Transverse colon (tissue), 4 donors: ENCODE data around the gene PAXIP1. TPM values are rescaled to one million over a fixed set of nuclear protein-coding genes. Genes with fewer than 3 reads are reported as not detected.
"Not testable (repeated sequence)": the region's sequence is repeated elsewhere in the genome, so short reads cannot be mapped to it uniquely, and the experiment has no call there.

Experiments
- DNase-seq: peaks from one replicate; pipeline ENCODE4 v3.0.0-alpha.2; 2019
- H3K27ac ChIP-seq, 4 donors: fragments of 200-600 bp; sonication (generic); 2 replicates each; pipeline ENCODE4 v1.5.1; 2016 to 2018; ENCODE audit warnings: inconsistent platforms in 4 of 4
- H3K27me3 ChIP-seq: fragments of 200-600 bp; sonication (generic); 2 replicates; pipeline ENCODE4 v1.5.1; 2017; ENCODE audit warnings: inconsistent platforms
- H3K36me3 ChIP-seq, 4 donors: fragments of 200-600 bp; sonication (generic); 2 replicates each; pipeline ENCODE4 v1.5.1; 2017 to 2019; ENCODE audit warnings: inconsistent platforms in 4 of 4
- H3K4me1 ChIP-seq, 4 donors: fragments of 200-600 bp; sonication (generic); 2 replicates each; pipeline ENCODE4 v1.5.1; 2017 to 2020; ENCODE audit warnings: inconsistent platforms in 4 of 4
- H3K4me3 ChIP-seq, 4 donors: fragments of 200-600 bp; sonication (generic); 1 replicate in 1 of 4; 2 replicates in 3 of 4; pipeline versions ENCODE4 v1.5.1 to v1.6.1; 2017 to 2019; ENCODE audit warnings: inconsistent platforms in 4 of 4
- H3K9me3 ChIP-seq, 2 donors: fragments of 200-600 bp; sonication (generic); 2 replicates each; pipeline ENCODE4 v1.5.1; 2017 to 2019; ENCODE audit warnings: inconsistent platforms in 2 of 2
- EP300 ChIP-seq: sonication (generic); formaldehyde crosslinking; IDR thresholded peaks from one replicate; pipeline ENCODE4 v1.6.1; 2017; ENCODE audit warnings: antibody characterized with exemption, low read depth
- POLR2A ChIP-seq: fragments of 450-650 bp; IDR thresholded peaks from one replicate; pipeline ENCODE4 v1.6.1; 2016; ENCODE audit warnings: antibody characterized with exemption, mild to moderate bottlenecking, moderate library complexity
- POLR2AphosphoS5 ChIP-seq, 3 donors: sonication (generic); formaldehyde crosslinking; IDR thresholded peaks; one replicate each; pipeline ENCODE4 v1.6.1; 2016; ENCODE audit warnings: antibody characterized with exemption in 3 of 3
- WGBS, 2 donors: methylation state at CpG; one replicate each; pipeline ENCODE4 v1.1.5; 2018; ENCODE audit warnings: low coverage in 1 of 2; 5-methylcytosine and 5-hydroxymethylcytosine counted together
- in situ Hi-C, 4 donors: fragments of 200-750 bp; cut with MboI; loops; one replicate each; pipeline versions ENCODE4 v1.15.0 to v1.15.1; 2017; ENCODE audit warnings: low sequenced_read_pairs in 3 of 4, low pct_ligation_motif_present in 1 of 4, low pct_unique_long_range_greater_than_20kb in 1 of 4
- intact Hi-C: fragments of 100-400 bp; cut with DNase I; formaldehyde crosslinking; loops from one replicate; pipeline ENCODE4 v1.15.1; 2023; ENCODE audit warnings: low total_unique reads
- total RNA-seq, 4 donors: library from RNA; depleted of rRNA; stranded (reverse); fragments of >200 nt; gene quantifications; one replicate each; pipeline ENCODE4 v1.1.0, GENCODE V29; 2016
- TF ChIP-seq, protein P1 (sequence below), 5 experiments: fragments of 200-600 bp in 3 of 5; fragments of 450-650 bp in 2 of 5; sonication (generic) in 3 of 5; IDR thresholded peaks; 1 replicate in 2 of 5; 2 replicates in 3 of 5; pipeline ENCODE4 v1.5.1; 2016 to 2017; ENCODE audit warnings: antibody characterized with exemption in 5 of 5, inconsistent platforms in 3 of 5, mild to moderate bottlenecking in 2 of 5, moderate library complexity in 1 of 5

The PAXIP1 gene
- total RNA-seq, 4 donors from 2014 or later, result 8.2 to 410 (median 13.3) TPM

DNA sequence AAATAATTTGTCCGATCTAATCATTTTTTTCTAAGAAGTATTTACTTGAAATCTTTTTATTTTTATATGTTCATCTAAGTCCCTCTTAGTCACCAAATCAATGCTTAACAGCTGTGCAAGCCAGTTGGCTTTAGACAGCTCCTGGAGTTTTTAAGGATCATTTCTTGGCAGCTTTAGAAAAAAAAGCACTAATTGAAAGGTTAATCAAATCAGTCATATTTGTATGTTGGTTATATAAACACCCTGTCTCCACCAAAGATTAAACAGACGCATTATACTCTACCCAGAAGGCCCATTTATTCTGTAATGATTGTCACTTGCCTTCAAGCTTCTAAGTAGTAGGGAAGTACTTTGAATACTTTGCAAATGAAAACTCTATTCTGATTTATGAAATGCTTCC is 60.2 kb downstream of the PAXIP1 start:
- 81% methylated on average over 2 of the region's 2 CpGs for WGBS, 2 donors
- intact Hi-C loops (no loop called here), in situ Hi-C loops (no loop called here)
- TF ChIP-seq POLR2AphosphoS5 (IDR thresholded peaks at IDR 0.05) (no peak), POLR2A (no peak), EP300 (no peak)
- TF ChIP-seq, protein P1, sequence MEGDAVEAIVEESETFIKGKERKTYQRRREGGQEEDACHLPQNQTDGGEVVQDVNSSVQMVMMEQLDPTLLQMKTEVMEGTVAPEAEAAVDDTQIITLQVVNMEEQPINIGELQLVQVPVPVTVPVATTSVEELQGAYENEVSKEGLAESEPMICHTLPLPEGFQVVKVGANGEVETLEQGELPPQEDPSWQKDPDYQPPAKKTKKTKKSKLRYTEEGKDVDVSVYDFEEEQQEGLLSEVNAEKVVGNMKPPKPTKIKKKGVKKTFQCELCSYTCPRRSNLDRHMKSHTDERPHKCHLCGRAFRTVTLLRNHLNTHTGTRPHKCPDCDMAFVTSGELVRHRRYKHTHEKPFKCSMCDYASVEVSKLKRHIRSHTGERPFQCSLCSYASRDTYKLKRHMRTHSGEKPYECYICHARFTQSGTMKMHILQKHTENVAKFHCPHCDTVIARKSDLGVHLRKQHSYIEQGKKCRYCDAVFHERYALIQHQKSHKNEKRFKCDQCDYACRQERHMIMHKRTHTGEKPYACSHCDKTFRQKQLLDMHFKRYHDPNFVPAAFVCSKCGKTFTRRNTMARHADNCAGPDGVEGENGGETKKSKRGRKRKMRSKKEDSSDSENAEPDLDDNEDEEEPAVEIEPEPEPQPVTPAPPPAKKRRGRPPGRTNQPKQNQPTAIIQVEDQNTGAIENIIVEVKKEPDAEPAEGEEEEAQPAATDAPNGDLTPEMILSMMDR (IDR thresholded peaks at IDR 0.05), result no peak
- Histone ChIP-seq H3K4me1 (no peaks in the 10 kb centered on the region), H3K27ac (no peak overlapping the region), H3K27me3 (no peaks in the 10 kb centered on the region), H3K4me3 (no peak overlapping the region), H3K9me3 (no peaks in the 10 kb centered on the region), H3K36me3 (peaks cover 0 to 31% (median 10%) of the 10 kb centered on the region in 4 donors)
- no peak for DNase-seq

DNA sequence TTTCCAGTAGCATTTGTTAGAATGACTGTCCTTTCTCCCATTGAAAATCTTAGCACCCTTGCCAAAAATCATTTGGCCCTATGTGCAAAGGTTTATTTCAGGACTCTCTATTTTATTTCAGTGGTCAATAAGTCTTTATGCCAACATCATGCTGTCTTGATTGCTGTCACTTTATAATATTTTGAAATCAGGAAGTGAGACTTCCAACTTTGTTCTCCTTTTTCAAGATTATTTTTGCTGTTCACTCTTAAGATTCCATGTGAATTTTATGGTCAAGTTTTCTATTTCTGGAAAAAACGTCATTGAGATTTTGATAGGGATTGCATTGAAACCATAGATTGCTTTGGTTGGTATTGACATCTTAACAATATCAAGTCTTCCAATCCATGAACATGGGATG is 65.1 kb downstream of the PAXIP1 start:
- H3K4me3 ChIP-seq, result no peak overlapping the region
- no peaks in the 10 kb centered on the region for H3K4me1 ChIP-seq
- H3K27ac ChIP-seq, result no peak overlapping the region
- peaks cover 11 to 12% of the 10 kb centered on the region in 2 donors for H3K9me3 ChIP-seq
- H3K36me3 ChIP-seq, result no peaks in the 10 kb centered on the region
- no peaks in the 10 kb centered on the region for H3K27me3 ChIP-seq
- 67 to 84% methylated on average over 1 of the region's 1 CpG for WGBS, 2 donors
- TF ChIP-seq POLR2AphosphoS5 (IDR thresholded peaks at IDR 0.05) (no peak), EP300 (no peak), POLR2A (no peak)
- TF ChIP-seq, protein P1 (IDR thresholded peaks at IDR 0.05), result no peak
- DNase-seq, result no peak
- intact Hi-C loops (no loop called here), in situ Hi-C loops (no loop called here)

DNA sequence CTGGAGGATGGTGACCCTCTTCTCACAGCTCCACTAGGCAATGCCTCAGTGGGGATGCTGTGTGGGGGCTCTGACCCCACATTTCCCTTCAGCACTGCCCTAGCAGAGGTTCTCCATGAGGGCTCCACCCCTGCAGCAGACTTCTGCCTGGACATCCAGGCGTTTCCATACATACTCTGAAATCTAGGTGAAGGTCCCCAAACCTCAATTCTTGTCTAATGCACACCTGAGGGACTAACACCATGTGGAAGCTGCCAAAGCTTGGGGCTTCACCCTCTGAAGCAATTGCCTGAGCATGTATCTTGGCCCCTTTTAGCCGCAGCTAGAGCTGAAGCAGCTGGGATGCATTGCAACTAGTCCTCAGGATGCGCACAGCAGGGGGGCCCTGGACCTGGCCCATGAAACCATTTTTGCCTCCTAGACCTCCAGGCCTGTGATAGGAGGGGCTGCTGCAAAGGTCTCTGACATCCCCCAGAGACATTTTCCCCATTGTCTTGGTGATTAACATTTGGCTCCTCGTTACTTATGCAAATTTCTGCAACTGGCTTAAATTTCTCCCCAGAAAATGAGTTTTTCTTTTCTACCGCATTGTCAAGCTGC is 68.5 kb downstream of the PAXIP1 start:
- H3K36me3 ChIP-seq, DNase-seq, H3K27me3 ChIP-seq, intact Hi-C loops, in situ Hi-C loops, H3K4me3 ChIP-seq, H3K4me1 ChIP-seq, H3K27ac ChIP-seq: not testable (repeated sequence)
- 85 to 92% methylated on average over 4 to 5 of the region's 5 CpGs for WGBS, 2 donors
- peaks cover 11 to 12% of the 10 kb centered on the region in 2 donors for H3K9me3 ChIP-seq

DNA sequence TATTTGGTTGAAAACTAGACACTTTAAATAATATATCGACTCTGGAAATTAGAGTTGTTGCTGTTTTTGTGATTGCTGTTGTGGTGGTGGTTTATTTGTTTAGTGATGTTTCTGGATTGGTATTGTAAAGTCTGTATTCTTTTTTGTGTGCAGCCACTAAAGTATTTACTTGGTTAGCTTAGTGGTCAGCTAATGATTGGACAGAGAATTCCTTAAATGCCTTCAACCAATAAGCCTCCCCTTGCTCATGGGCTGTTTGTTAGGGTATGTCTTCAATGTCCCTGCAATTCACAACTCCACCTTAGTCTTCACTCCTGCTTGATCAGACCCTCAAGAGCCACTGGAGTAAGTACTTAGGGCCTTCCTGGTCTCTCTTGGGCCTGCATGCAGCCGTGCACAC is 71.0 kb downstream of the PAXIP1 start:
- Histone ChIP-seq H3K4me3 (no peak overlapping the region), H3K27me3 (no peaks in the 10 kb centered on the region), H3K9me3 (peaks cover 11 to 12% of the 10 kb centered on the region in 2 donors), H3K4me1 (peaks cover 0 to 9% (median 7%) of the 10 kb centered on the region in 4 donors), H3K27ac (no peak overlapping the region), H3K36me3 (no peaks in the 10 kb centered on the region)
- in situ Hi-C loops, result no loop called here
- DNase-seq, result no peak
- 92 to 100% methylated on average over 2 of the region's 2 CpGs for WGBS, 2 donors
- TF ChIP-seq POLR2AphosphoS5 (IDR thresholded peaks at IDR 0.05) (no peak), POLR2A (no peak), EP300 (no peak)
- TF ChIP-seq, protein P1 (IDR thresholded peaks at IDR 0.05), result no peak
- intact Hi-C loops, result no loop called here
